GM19455 (cell line): Measurements from ENCODE around the gene AGXT.
"Not testable (repeated sequence)": the region's sequence is repeated elsewhere in the genome, so short reads cannot be mapped to it uniquely, and the experiment has no call there.

Source experiments
- ATAC-seq: cut with Tn5 transposase; IDR thresholded peaks from one replicate; pipeline ENCODE4 v1.9.1; 2021; ENCODE audit not compliant: unreplicated experiment

AGXT gene

GRCh38 chr2:240839152-240840143 is 29.2 kb upstream of the AGXT start:
- ATAC-seq, result no peak

GRCh38 chr2:240840435-240841060 is 28.1 kb upstream of the AGXT start:
- no peak for ATAC-seq

GRCh38 chr2:240846309-240846708 is 22.3 kb upstream of the AGXT start:
- not testable (repeated sequence) for ATAC-seq

GRCh38 chr2:240846873-240847595 is 21.6 kb upstream of the AGXT start:
- no peak for ATAC-seq

- ATAC-seq, result no peak
Measured at GRCh38 chr2:240847817-240848216, 20.8 kb upstream of the AGXT start.

GRCh38 chr2:240848900-240849680 is 19.5 kb upstream of the AGXT start:
- ATAC-seq, result no peak

- no peak for ATAC-seq
Measured at GRCh38 chr2:240850026-240850425, 18.6 kb upstream of the AGXT start.

- ATAC-seq, result no peak
Measured at GRCh38 chr2:240850756-240851077, 17.9 kb upstream of the AGXT start.

GRCh38 chr2:240851078-240851991 is 17.3 kb upstream of the AGXT start:
- ATAC-seq, result no peak

- no peak for ATAC-seq
Measured at GRCh38 chr2:240852671-240853314, 15.8 kb upstream of the AGXT start.

GRCh38 chr2:240855670-240856069 is 13.0 kb upstream of the AGXT start:
- no peak for ATAC-seq

- ATAC-seq, result no peak
Measured at GRCh38 chr2:240856151-240856980, 12.3 kb upstream of the AGXT start.

- ATAC-seq, result no peak
Measured at GRCh38 chr2:240857039-240858008, 11.3 kb upstream of the AGXT start.

GRCh38 chr2:240858321-240858720 is 10.3 kb upstream of the AGXT start:
- ATAC-seq, result no peak

GRCh38 chr2:240858871-240859270 is 9.8 kb upstream of the AGXT start:
- no peak for ATAC-seq

GRCh38 chr2:240861547-240861946 is 7.1 kb upstream of the AGXT start:
- ATAC-seq, result no peak

- ATAC-seq, result no peak
Measured at GRCh38 chr2:240864475-240864874, 4.1 kb upstream of the AGXT start.
